Medulla oblongata (tissue), 1 donor: Measurements from ENCODE around the gene CDK6.
A peak's percentile ranks its signal among the peaks of the same experiment; 100 is the strongest.

Experiments used
- DNase-seq: peaks from one replicate; pipeline ENCODE4 v3.0.0-alpha.2; 2015; ENCODE audit errors: extremely low spot score

The CDK6 gene

DNA sequence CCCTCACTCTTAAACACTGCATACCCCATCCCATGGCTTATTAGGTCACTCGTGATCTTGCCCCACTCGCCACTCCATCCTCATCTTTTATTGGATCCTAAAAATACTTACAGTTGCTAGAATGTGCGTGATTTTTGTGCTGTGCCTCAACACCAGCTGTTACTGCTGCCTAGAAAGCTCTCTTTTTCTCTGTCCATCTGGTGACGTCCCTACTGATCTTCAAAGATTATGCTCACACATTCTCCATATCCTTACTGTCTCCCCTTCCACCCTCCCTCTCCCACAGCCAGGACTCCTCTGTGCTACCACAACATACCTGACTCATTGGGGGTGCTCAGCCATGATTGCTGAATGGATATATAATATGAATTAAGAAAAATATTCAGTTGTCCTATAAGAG is 42.0 kb downstream of the CDK6 start:
- no peak for DNase-seq

DNA sequence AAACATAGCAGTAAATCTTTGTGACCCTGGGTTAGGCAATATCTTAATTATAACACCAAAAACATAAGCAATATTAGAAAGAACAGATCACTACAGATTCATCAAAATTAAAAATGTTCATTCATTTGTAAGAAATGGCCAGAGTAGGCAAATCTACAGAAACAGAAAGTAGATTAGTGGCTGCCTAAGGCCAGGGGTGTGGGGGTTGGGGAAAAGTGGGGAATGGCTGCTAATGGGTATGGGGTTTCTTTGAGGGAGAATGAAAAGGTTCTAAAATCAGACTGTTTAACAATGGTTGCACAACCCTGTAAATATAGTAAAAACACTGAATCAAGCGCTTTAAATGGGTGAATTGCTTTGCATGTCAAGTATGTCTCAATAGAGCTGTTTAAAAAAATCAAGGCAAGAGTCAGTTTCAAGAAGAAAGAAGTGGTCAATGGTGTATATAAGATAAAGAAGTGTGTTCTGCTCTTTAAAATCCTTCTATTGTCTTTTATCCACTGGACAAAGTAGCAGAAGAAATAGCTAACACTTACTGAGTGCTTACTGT is 42.6 kb downstream of the CDK6 start:
- no peak for DNase-seq

GRCh38 chr7:92790992-92791391 is 45.4 kb downstream of the CDK6 start:
- DNase-seq = no peak

DNA sequence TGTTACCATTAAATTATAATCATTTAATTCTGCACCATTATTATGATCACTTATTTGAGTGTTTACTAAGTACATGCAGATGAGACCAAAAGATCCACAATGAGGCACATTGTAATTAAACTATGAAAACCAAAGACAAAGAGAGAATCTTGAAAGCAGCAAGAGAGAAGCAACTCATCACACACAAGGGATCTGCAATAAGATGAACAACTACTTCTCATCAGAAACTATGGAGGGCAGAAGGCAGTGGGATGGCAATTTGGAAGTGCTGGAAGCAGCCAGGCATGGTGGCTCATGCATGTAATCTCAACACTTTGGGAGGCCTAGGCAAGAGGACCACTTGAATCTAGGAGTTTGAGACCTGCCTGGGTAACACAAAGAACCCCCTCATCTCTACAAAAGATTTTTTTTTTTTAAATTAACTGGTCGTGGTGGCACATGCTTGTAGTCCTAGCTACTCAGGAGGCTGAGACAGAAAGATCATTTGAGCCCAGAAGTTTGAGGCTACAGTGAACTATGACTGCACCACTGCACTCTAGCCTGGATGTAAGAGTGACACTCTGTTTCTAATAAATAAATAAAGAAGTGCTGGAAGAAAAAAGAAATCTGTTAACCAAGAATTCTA is 47.7 kb downstream of the CDK6 start:
- no peak for DNase-seq

DNA sequence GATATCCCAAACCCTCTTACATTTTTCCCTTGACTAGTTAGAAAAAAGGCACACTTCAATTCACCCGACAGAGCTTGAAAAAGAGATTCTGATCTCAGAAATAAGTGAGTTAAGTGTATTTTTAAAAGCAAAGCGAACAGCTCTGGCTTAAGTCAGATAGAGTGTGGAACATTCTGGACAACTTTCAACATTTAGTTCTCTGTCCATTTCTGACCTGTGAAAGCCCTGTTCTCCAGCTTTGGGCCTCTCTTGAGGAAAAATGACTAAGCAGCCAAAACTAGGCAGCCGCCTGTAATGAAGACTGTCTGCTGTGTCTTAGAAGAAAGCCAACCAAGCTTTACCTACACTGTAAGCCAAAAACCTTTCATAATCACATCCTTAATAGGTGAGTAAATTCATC is 50.5 kb downstream of the CDK6 start:
- DNase-seq = peak; percentile 37

- no peak for DNase-seq
Measured at GRCh38 chr7:92784935-92785334, 51.4 kb downstream of the CDK6 start.

DNA sequence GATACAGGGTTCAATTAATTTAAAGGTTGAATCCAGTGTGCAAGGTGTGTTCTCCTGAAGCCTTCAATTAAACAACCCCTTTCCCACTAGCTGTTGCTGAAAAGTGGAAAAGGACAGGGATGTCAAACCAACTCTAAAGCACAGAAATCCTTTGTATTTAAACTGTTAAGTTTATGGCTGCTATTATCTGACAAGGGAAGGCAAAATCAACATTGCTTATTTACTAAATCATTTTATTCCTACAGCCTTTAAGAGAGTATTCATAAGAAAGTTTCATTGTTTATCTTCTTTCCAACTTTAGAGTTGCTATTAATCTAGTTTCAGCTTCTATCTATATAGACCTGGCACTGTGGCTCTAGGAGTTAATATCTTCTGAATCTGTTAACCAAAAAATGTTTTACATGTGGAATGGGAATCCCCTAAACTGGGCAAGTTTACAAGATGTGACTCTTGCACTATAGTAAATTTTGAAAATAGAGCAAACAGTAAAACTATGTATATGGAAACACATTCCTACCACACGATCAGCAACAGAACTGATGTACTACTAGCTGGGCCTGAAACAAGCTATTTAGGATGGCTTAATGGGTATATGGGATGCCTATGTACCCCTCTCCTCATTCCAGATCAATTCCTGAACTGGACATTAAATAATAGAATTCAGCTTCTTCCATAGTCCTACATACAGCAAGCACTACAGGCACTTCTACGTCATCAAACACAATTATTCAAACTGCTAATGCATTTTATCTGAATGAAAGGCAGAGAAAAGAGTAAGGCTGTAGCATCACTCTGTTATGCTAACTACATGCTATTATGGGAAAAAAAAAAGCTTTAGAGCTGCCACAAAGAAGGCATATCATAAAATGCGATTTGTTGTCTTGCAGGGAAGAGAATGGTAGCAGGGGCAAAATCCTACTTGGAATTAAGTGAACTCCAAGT is 52.8 kb downstream of the CDK6 start:
- no peak for DNase-seq

DNA sequence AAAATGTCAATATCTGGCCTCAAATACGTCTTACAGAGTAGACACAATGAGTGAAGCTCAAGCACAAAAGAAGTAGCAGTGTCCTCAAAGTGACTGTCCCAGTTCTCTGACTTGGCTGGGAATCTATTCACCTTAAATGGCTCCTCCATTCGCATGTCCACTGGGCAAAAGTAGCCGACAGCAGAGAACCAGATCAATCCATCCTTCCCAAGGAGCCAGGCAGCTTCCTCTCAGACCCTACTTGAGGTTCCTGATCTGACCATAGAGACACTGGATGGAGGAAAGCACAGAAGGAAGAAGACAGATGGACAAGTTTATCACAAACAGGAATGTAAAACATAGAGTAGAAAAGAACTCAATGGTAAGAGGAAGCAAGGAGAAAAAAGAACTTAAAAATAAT is 53.5 kb downstream of the CDK6 start:
- DNase-seq = no peak

- DNase-seq = no peak
Measured at GRCh38 chr7:92782236-92782635, 54.1 kb downstream of the CDK6 start.

- DNase-seq = peak; percentile 75
Measured at GRCh38 chr7:92781117-92781720, 55.2 kb downstream of the CDK6 start.

DNA sequence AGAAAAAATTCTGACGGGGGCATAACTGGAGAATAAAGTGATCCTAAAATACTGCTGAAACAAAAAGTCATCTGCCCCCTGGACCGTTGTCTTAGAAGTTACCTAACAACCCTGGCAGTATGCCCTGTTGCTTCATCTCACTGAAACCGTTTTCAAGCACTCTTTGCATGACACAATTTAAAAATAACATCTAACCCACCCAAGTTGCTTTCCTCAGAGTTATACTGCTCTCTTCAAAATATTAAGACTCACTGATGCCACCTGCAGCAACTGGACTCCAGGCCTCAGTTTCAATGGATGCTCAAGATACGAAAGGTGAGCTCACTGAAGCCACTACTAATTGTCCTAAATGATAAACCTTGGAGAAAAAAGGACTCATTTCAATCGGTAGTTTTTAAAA is 57.4 kb downstream of the CDK6 start:
- DNase-seq = peak; percentile 39

DNA sequence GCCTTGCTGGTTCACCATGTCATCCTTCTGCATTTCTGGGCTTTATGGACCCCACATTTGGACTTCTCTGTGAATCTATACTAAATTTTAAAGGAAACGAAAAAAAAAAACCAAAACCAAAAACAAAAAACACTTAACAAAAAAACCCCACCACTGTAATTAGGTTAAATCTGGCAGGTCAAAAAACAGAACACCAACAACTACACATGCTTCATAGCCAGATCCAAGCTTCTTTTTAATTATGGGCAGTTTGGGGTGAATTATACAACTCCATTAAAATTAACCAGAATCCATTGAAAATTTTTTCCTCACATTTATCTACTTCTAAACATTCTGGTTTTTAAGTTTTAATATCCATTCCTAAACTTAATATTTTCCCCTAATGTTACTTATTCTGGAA is 58.4 kb downstream of the CDK6 start:
- DNase-seq = no peak

- DNase-seq = no peak
Measured at GRCh38 chr7:92773808-92774207, 62.6 kb downstream of the CDK6 start.

- DNase-seq = no peak
Measured at GRCh38 chr7:92769844-92770243, 66.5 kb downstream of the CDK6 start.

GRCh38 chr7:92769394-92769699 is 67.0 kb downstream of the CDK6 start:
- no peak for DNase-seq

GRCh38 chr7:92768501-92769393 is 67.6 kb downstream of the CDK6 start:
- peak; percentile 35 for DNase-seq

GRCh38 chr7:92767437-92767836 is 68.9 kb downstream of the CDK6 start:
- no peak for DNase-seq

- no peak for DNase-seq
Measured at GRCh38 chr7:92766461-92767003, 69.8 kb downstream of the CDK6 start.

DNA sequence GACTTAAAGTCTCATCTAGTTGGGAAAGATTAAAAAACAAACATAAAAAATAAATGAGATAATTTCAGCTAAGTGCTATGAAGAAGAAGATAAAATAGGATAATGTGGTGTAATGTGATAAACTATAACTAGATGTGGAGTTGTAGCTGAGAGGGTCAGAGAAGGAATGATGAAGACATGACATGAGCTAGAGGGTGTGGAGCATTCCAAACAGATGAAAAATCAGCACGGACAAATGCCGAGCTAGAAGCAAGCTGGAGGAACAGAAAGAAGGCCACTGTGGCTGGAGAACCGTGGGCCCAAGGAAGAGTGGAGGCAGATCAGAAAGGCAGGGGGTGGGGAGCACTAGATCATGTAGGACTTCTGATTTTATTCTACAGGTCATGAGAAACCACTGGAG is 70.6 kb downstream of the CDK6 start:
- no peak for DNase-seq

GRCh38 chr7:92763636-92764423 is 72.5 kb downstream of the CDK6 start:
- DNase-seq = no peak

GRCh38 chr7:92762851-92763250 is 73.5 kb downstream of the CDK6 start:
- DNase-seq = no peak
